ENCODE data around the gene FEZ2. TPM values are rescaled to one million over a fixed set of nuclear protein-coding genes. Genes with fewer than 3 reads are reported as not detected.

FEZ2 gene
- total and polyA plus RNA-seq, 2 of the 8 experiments (the other 6 are each of a cell fraction or from before 2014, with no cell fraction given): 7.5 to 16.4 TPM

DNA sequence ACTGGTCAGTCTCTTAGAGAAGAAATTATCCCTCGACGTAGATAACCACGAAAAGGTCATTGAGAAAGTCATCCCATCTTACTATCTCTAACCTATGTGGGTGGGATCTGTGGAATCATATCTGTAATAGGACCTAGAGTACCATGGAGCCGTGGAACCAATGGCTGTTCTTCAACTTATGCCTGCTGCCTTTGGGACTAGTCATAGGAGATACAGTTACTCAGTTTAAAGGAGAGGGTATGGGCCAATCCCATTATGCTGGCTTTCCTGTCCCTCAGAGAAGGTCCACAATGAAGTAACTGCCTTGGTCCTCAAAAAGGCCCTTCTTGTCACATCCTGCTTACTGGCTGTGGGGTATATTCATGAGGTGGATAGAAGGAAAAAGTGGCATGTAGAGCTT, 77.5 kb downstream of the FEZ2 start:
- Histone ChIP-seq H3K18ac (ENCODE audit: extremely low read depth, low read length) (no peak overlapping the region), H3K56ac (replicated peaks; ENCODE audit: insufficient read length, low read depth, low read length) (no peak overlapping the region), H3K79me1 (ENCODE audit: low read depth, low read length) (no peaks in the 10 kb centered on the region), H4K20me1 (replicated peaks in 1 of 2; ENCODE audit: control insufficient read depth in 1 of 2, insufficient read depth in 2 of 2, low read length in 2 of 2) (peaks cover 0 to 1% of the 10 kb centered on the region in 2 experiments), H2BK20ac (ENCODE audit: low read length) (no peak overlapping the region), H2BK5ac (ENCODE audit: low read depth, low read length) (no peak overlapping the region), H2BK12ac (ENCODE audit: low read depth, low read length) (no peak overlapping the region), H3K4me1 (replicated peaks in 1 of 4; ENCODE audit: control insufficient read depth in 3 of 4, insufficient read depth in 4 of 4, low read length in 3 of 4) (no peaks in the 10 kb centered on the region), H3K27me3 (replicated peaks in 1 of 4; ENCODE audit: control insufficient read depth in 3 of 4, extremely low read depth in 1 of 4, insufficient read depth in 3 of 4, low read length in 3 of 4) (no peaks in the 10 kb centered on the region), H2BK15ac (ENCODE audit: low read length) (no peak overlapping the region), H3K23me2 (ENCODE audit: low read depth, low read length) (no peaks in the 10 kb centered on the region), H3K4me3 (ENCODE audit: extremely low read depth in 1 of 4, insufficient read depth in 2 of 4, low read depth in 3 of 4, low read length in 4 of 4) (no peak overlapping the region), H3K36me3 (ENCODE audit: control insufficient read depth in 2 of 4, insufficient read depth in 4 of 4, low read length in 3 of 4) (peaks cover 9 to 52% (median 39%) of the 10 kb centered on the region in 4 experiments), H3K4me2 (ENCODE audit: insufficient read depth in 1 of 2, low read depth in 2 of 2, low read length in 2 of 2) (no peak overlapping the region), H4K5ac (ENCODE audit: insufficient read length, low read depth, low read length) (no peak overlapping the region), H4K8ac (ENCODE audit: extremely low read depth, insufficient read depth, low read length) (no peak overlapping the region), H2AK5ac (ENCODE audit: low read depth, low read length) (no peak overlapping the region), H3K9me3 (ENCODE audit: insufficient read depth in 2 of 2, low read depth in 1 of 2, low read length in 1 of 2) (no peaks in the 10 kb centered on the region), H3K4ac (replicated peaks; ENCODE audit: insufficient read length, low read depth, low read length) (no peak overlapping the region), H3K27ac (ENCODE audit: low read depth, low read length) (no peak overlapping the region), H3K9ac (replicated peaks in 1 of 4; ENCODE audit: extremely low read depth in 1 of 4, low read depth in 3 of 4, low read length in 3 of 4) (no peak overlapping the region), H2BK120ac (replicated peaks; ENCODE audit: low read depth, low read length) (no peak overlapping the region), H4K91ac (replicated peaks; ENCODE audit: insufficient read length, low read length) (no peak overlapping the region), H3K14ac (ENCODE audit: insufficient read length) (no peak overlapping the region), H2AFZ (ENCODE audit: low read length) (no peak overlapping the region), H3K23ac (ENCODE audit: insufficient read length) (no peak overlapping the region), H3K79me2 (ENCODE audit: control insufficient read depth in 1 of 2, insufficient read depth in 2 of 2, low read length in 2 of 2) (no peaks in the 10 kb centered on the region)
- TF ChIP-seq USF2 (IDR thresholded peaks at IDR 0.05; ENCODE audit: low read length): no peak
- TF ChIP-seq RBBP5 (IDR thresholded peaks at IDR 0.05; ENCODE audit: borderline replicate concordance, low read depth, low read length): no peak
- no peak for TF ChIP-seq CBX8 (IDR thresholded peaks at IDR 0.05; ENCODE audit: borderline replicate concordance, low read depth, low read length)
- no peak for TF ChIP-seq TBP (IDR thresholded peaks at IDR 0.05; ENCODE audit: low read depth, low read length)
- TF ChIP-seq EZH2 (IDR thresholded peaks at IDR 0.05; ENCODE audit: low read depth, low read length, severe bottlenecking): no peak
- no peak for TF ChIP-seq POLR2A (IDR thresholded peaks at IDR 0.05; ENCODE audit: control extremely low read depth in 1 of 2, low read depth in 2 of 2, low read length in 2 of 2)
- TF ChIP-seq MAFK (IDR thresholded peaks at IDR 0.05; ENCODE audit: low read depth, low read length): no peak
- no peak for TF ChIP-seq NANOG (IDR thresholded peaks at IDR 0.05; ENCODE audit: insufficient read depth, low read depth, low read length, poor library complexity, severe bottlenecking)
- TF ChIP-seq CHD2 (IDR thresholded peaks at IDR 0.05; ENCODE audit: low read length): no peak
- no peak for TF ChIP-seq CTCF (IDR thresholded peaks at IDR 0.05; ENCODE audit: control extremely low read depth in 1 of 3, insufficient read depth in 1 of 3, low read depth in 1 of 3, low read length in 3 of 3)
- CTCF ChIA-PET (ENCODE audit: partially characterized antibody): interaction anchor here (0.9 to 1.6 kb wide), 4 partner anchors 8 to 152 kb away, joined by 3 to 4 read pairs (median 4); no protein-coding TSS in a partner anchor
- 87% methylated on average over 4 of the region's 4 CpGs; no CpG with 5 or more reads in 1 of the 2 experiments for WGBS, 2 experiments (ENCODE audit: extremely low coverage in 1 of 2, insufficient coverage in 1 of 2, insufficient read length in 1 of 2, insufficient replicate concordance in 2 of 2, low coverage in 1 of 2, low lambda C conversion rate in 2 of 2, missing lambda C conversion rate in 1 of 2)
- DNase-seq (ENCODE audit: low read depth in 1 of 2, low spot score in 2 of 2) (no peak), FAIRE-seq (no peak)
- POLR2A ChIA-PET (ENCODE audit: partially characterized antibody): no interaction called here
